AG09319 (cell line): ENCODE data around the gene CACNA1C.

Source experiments
- DNase-seq: peaks from one replicate; pipeline ENCODE4 v3.0.0-alpha.2; 2010; ENCODE audit warnings: low read depth; ENCODE audit errors: extremely low read depth
- CTCF ChIP-seq: IDR thresholded peaks from 2 replicates; pipeline ENCODE4 v1.5.1; 2011; ENCODE audit warnings: low read depth, mild to moderate bottlenecking, inconsistent platforms, low read length, moderate library complexity

The CACNA1C gene

GRCh38 chr12:2190085-2190484 is 137.3 kb downstream of the CACNA1C start:
- no peak for TF ChIP-seq CTCF
- no peak for DNase-seq

- no peak for DNase-seq
- no peak for TF ChIP-seq CTCF
Measured at GRCh38 chr12:2190896-2191533, 138.2 kb downstream of the CACNA1C start.

GRCh38 chr12:2191534-2192153 is 138.9 kb downstream of the CACNA1C start:
- no peak for DNase-seq
- no peak for TF ChIP-seq CTCF

GRCh38 chr12:2192231-2192630 is 139.4 kb downstream of the CACNA1C start:
- no peak for TF ChIP-seq CTCF
- DNase-seq: no peak

- TF ChIP-seq CTCF: no peak
- no peak for DNase-seq
Measured at GRCh38 chr12:2194060-2194459, 141.3 kb downstream of the CACNA1C start.

- no peak for TF ChIP-seq CTCF
Measured at GRCh38 chr12:2194571-2194970, 141.8 kb downstream of the CACNA1C start.

GRCh38 chr12:2195085-2195484 is 142.3 kb downstream of the CACNA1C start:
- DNase-seq: no peak
- no peak for TF ChIP-seq CTCF

More at GRCh38 chr12:2194571-2194970, 141.8 kb downstream of the CACNA1C start:
- DNase-seq: no peak
